DND-41 (cell line): Measurements from ENCODE around the gene SLCO2A1.

Experiments used
- ATAC-seq: fragments of 200-7000 bp; cut with Tn5 transposase; 3 replicates; pipeline ENCODE4 v1.9.1; 2021; ENCODE audit warnings: low read depth; ENCODE audit not compliant: insufficient read depth
- DNase-seq: peaks from one replicate; pipeline ENCODE4 v3.0.0-alpha.2; 2020
- H2AFZ ChIP-seq: 2 replicates; pipeline ENCODE4 v1.6.0; 2012; ENCODE audit warnings: low read depth, low read length
- H3K27ac ChIP-seq: 2 replicates; pipeline ENCODE4 v1.5.1; 2012; ENCODE audit warnings: low read length, inconsistent platforms
- H3K27me3 ChIP-seq: fragments of 200-600 bp; sonication (generic); 2 replicates; pipeline ENCODE4 v1.6.0; 2012; ENCODE audit warnings: low read length, mild to moderate bottlenecking, inconsistent platforms; ENCODE audit not compliant: insufficient read depth, poor library complexity
- H3K36me3 ChIP-seq: 2 replicates; pipeline ENCODE4 v1.5.1; 2012; ENCODE audit warnings: low read length, inconsistent platforms; ENCODE audit not compliant: insufficient read depth
- H3K4me1 ChIP-seq: 2 replicates; pipeline ENCODE4 v1.5.1; 2012; ENCODE audit warnings: mild to moderate bottlenecking, low read length; ENCODE audit not compliant: insufficient read depth
- H3K4me2 ChIP-seq: 2 replicates; pipeline ENCODE4 v1.6.0; 2012; ENCODE audit warnings: mild to moderate bottlenecking, moderate library complexity, low read length, inconsistent platforms; ENCODE audit not compliant: insufficient read depth
- H3K4me3 ChIP-seq, 2 experiments: fragments of 200-600 bp in 1 of 2; shearing (Covaris generic) in 1 of 2; 2 replicates each; pipeline ENCODE4 v1.5.1; 2012 to 2016; ENCODE audit warnings: inconsistent platforms in 2 of 2, low read length in 2 of 2, mild to moderate bottlenecking in 2 of 2, low read depth in 1 of 2, moderate library complexity in 1 of 2
- H3K79me2 ChIP-seq: 2 replicates; pipeline ENCODE4 v1.6.0; 2012; ENCODE audit warnings: low read length, inconsistent platforms; ENCODE audit not compliant: insufficient read depth
- H3K9ac ChIP-seq: 2 replicates; pipeline ENCODE4 v1.6.0; 2012; ENCODE audit warnings: low read depth, mild to moderate bottlenecking, inconsistent platforms, low read length, moderate library complexity
- H3K9me3 ChIP-seq: 2 replicates; pipeline ENCODE4 v1.5.1; 2012; ENCODE audit warnings: low read length, moderate library complexity, mild to moderate bottlenecking, inconsistent platforms; ENCODE audit not compliant: insufficient read depth, severe bottlenecking
- H4K20me1 ChIP-seq: 2 replicates; pipeline ENCODE4 v1.6.0; 2012; ENCODE audit warnings: low read length; ENCODE audit not compliant: insufficient read depth
- CTCF ChIP-seq: IDR thresholded peaks from 2 replicates; pipeline ENCODE4 v1.5.1; 2012; ENCODE audit warnings: borderline replicate concordance, low read length, moderate library complexity, mild to moderate bottlenecking; ENCODE audit not compliant: poor library complexity, severe bottlenecking; ENCODE audit errors: extremely low read depth
- EZH2 ChIP-seq: IDR thresholded peaks from 3 replicates; pipeline ENCODE4 v1.6.1; 2012; ENCODE audit warnings: borderline replicate concordance, low read depth, mild to moderate bottlenecking, moderate library complexity, low read length, inconsistent platforms; ENCODE audit not compliant: severe bottlenecking

The SLCO2A1 gene

DNA sequence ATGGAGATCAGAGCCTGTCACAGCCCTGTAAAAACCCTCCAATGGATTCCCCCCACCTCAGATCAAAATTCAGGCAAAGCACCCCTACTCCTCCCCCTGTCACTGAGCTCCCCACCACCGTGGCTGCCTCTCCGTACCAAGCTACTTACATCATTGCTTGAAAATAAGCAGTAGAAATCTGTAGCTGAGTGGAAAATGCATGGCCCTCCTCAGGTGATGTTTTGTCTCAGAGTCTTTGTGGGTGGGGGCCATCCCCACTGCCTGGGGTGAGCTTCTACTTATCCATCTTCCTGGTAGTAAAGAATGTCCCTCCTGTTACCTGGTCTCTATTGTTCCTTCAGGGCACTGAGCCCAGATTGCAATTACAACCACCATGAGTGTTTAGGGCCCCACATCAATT is 34.5 kb downstream of the SLCO2A1 start:
- Histone ChIP-seq H3K4me3 (no peak overlapping the region), H3K9ac (no peak overlapping the region), H3K4me1 (no peaks in the 10 kb centered on the region), H3K27me3 (peaks cover 9% of the 10 kb centered on the region), H3K36me3 (no peaks in the 10 kb centered on the region), H2AFZ (no peak overlapping the region), H3K27ac (no peak overlapping the region), H3K4me2 (no peak overlapping the region), H3K9me3 (no peaks in the 10 kb centered on the region), H4K20me1 (no peaks in the 10 kb centered on the region), H3K79me2 (no peaks in the 10 kb centered on the region)
- no peak for ATAC-seq
- TF ChIP-seq EZH2 (no peak), CTCF (no peak)
- DNase-seq, result no peak

DNA sequence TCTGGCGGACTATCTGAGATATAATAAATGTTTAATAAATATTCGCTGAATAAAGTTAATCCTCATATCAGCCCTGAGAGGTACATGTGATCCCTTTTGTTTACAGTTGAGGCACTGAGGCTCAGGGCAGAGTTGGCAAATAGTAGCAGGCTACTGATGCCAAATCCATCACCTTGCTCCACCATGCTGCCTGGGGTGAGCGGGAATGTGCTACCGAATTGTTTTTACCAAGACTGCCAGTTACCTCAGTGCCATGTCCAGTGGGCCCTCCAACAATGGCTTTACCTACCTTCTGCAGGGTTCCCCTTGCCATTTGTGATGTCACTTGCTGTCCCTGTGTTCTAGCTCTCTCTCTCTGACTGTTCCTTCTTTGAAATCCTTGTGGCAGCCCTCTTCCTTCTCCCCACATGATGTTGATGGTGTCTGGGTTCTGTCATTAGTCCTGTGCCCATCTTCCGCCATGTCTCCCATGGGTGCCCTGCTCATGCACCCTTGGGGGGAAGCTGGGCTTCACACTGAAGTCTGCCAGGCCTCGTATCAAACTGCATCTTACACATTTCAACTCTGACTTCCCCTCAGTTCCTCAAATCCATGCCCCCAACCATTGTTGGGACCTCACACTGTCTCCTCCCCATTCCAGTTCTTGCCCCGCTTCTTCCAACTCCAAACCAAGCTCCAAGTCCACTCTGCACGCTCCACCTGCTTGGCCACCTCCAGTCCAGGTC is 35.4 kb downstream of the SLCO2A1 start:
- Histone ChIP-seq H3K4me3 (no peak overlapping the region), H3K4me1 (no peaks in the 10 kb centered on the region), H4K20me1 (no peaks in the 10 kb centered on the region), H3K4me2 (no peak overlapping the region), H3K27me3 (peaks cover 7% of the 10 kb centered on the region), H2AFZ (no peak overlapping the region), H3K79me2 (no peaks in the 10 kb centered on the region), H3K9me3 (no peaks in the 10 kb centered on the region), H3K36me3 (no peaks in the 10 kb centered on the region), H3K9ac (no peak overlapping the region), H3K27ac (no peak overlapping the region)
- no peak for DNase-seq
- no peak for ATAC-seq
- TF ChIP-seq EZH2 (no peak), CTCF (no peak)

- Histone ChIP-seq H3K4me2 (no peak overlapping the region), H3K4me3 (no peak overlapping the region), H3K27ac (no peak overlapping the region), H2AFZ (no peak overlapping the region), H4K20me1 (no peaks in the 10 kb centered on the region), H3K79me2 (no peaks in the 10 kb centered on the region), H3K9ac (no peak overlapping the region), H3K36me3 (no peaks in the 10 kb centered on the region), H3K27me3 (peaks cover 7% of the 10 kb centered on the region), H3K9me3 (no peaks in the 10 kb centered on the region), H3K4me1 (no peaks in the 10 kb centered on the region)
- ATAC-seq, result no peak
- DNase-seq, result no peak
- TF ChIP-seq EZH2, result no peak
- TF ChIP-seq CTCF, result no peak
Measured at GRCh38 chr3:133992951-133993620, 36.6 kb downstream of the SLCO2A1 start.
